ENCODE results near the gene RBM25. TPM values are rescaled to one million over a fixed set of nuclear protein-coding genes. Genes with fewer than 3 reads are reported as not detected.
"Not testable (repeated sequence)": the region's sequence is repeated elsewhere in the genome, so short reads cannot be mapped to it uniquely, and the experiment has no call there.

The RBM25 gene
- 100 to 1,000 TPM; 113 to 132 TPM for total RNA-seq
- polyA plus RNA-seq (ENCODE audit: insufficient read depth, low read depth, low replicate concordance): 30.6 TPM
- long read RNA-seq, donor 1, full-length matches to known transcripts: 21 of 26 reads
- long read RNA-seq, donor 1, partial matches to known transcripts: 5 of 26 reads
- long read RNA-seq, donor 1, other reads (novel, unspliced or antisense): 0 of 26 reads
- long read RNA-seq, donor 2, transcript RBM25-203 (9 exons, 2,470 nt): major isoform, 7 of 14 reads
- long read RNA-seq, donor 2, partial matches to known transcripts: 5 of 14 reads
- long read RNA-seq, donor 2, other reads (novel, unspliced or antisense): 0 of 14 reads

DNA sequence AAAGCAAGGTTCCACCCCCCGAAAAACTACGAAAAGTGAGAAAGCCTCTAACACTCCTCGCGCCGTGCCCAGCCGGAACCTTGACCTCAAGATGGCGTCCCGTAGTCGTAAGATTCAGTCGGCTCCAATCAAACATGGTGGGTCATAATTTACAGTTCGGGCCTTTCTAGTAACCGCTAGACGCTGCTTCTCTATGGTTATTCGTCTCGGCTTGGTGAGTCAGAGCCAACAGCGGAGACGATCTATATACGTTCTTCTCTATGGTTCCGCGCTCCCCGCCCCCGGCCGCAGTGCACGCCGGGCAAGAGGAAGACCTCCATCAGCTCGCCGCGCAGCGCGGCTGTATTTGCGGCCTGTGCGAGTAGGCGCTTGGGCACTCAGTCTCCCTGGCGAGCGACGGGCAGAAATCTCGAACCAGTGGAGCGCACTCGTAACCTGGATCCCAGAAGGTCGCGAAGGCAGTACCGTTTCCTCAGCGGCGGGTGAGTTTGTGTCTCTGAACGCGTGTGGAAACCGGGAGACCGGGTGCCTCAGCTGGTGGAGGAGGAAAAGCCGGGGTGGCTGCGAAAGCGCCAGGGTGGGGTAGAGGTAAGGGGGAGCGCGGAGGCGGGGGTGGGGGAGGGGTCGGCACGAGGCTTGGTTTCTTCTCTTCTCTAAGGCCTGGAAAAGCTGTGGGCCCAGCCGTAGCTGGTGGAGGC is at the start of gene RBM25:
Gene RBM25 (plus strand): TSS at position 311 of the 698 bp plus-strand sequence. CDS start 13,108 bp downstream, outside the sequence.
- 0 to 1% methylated on average over 14 to 44 of the region's 57 CpGs for WGBS, 2 donors
- peak; percentile 98 for DNase-seq
- Histone ChIP-seq H3K4me3 (peak within 1 kb of the TSS; percentile 77 to 98), H3K4me1 (peaks cover 25% of the 10 kb centered on the region), H3K36me3 (ENCODE audit: low read depth, missing control alignments) (no peaks in the 10 kb centered on the region), H3K9me3 (no peaks in the 10 kb centered on the region), H3K27ac (peak within 1 kb of the TSS; percentile 95 to 96), H3K27me3 (no peaks in the 10 kb centered on the region)
- TF ChIP-seq, protein P1, sequence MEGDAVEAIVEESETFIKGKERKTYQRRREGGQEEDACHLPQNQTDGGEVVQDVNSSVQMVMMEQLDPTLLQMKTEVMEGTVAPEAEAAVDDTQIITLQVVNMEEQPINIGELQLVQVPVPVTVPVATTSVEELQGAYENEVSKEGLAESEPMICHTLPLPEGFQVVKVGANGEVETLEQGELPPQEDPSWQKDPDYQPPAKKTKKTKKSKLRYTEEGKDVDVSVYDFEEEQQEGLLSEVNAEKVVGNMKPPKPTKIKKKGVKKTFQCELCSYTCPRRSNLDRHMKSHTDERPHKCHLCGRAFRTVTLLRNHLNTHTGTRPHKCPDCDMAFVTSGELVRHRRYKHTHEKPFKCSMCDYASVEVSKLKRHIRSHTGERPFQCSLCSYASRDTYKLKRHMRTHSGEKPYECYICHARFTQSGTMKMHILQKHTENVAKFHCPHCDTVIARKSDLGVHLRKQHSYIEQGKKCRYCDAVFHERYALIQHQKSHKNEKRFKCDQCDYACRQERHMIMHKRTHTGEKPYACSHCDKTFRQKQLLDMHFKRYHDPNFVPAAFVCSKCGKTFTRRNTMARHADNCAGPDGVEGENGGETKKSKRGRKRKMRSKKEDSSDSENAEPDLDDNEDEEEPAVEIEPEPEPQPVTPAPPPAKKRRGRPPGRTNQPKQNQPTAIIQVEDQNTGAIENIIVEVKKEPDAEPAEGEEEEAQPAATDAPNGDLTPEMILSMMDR (IDR thresholded peaks at IDR 0.05): peak in 1 of 3 experiments; percentile 6
- peak; percentile 84 for TF ChIP-seq POLR2A (IDR thresholded peaks at IDR 0.05)
- intact Hi-C loops (cut with DNase I; ENCODE audit: low total_unique reads): no loop called here

DNA sequence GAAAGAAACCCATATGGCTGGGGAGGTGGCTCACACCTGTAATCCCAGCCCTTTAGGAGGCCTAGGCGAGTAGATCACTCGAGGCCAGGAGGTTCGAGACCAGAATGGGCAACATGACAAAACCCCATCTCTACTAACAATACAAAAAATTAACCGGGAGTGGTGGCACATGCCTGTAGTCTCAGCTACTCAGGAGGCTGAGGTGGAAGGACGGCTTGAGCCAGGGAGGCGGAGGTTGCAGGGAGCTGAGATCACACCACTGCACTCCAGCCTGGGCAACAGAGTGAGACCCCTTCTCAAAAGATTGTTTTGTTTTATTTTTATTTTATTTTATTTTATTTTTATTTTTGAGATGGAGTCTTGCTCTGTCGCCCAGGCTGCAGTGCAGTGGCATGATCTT is 47.1 kb upstream of the RBM25 start:
- DNase-seq; H3K4me1 ChIP-seq; H3K27me3 ChIP-seq; intact Hi-C loops (cut with DNase I; ENCODE audit: low total_unique reads); H3K9me3 ChIP-seq; H3K4me3 ChIP-seq; H3K27ac ChIP-seq; H3K36me3 ChIP-seq (ENCODE audit: low read depth, missing control alignments): not testable (repeated sequence)
- WGBS, 2 donors: 94% methylated on average over 7 of the region's 7 CpGs

- intact Hi-C loops (cut with DNase I; ENCODE audit: low total_unique reads): no loop called here
- no peak for DNase-seq
- H3K4me1 ChIP-seq: no peaks in the 10 kb centered on the region
- TF ChIP-seq POLR2A (IDR thresholded peaks at IDR 0.05): no peak
- TF ChIP-seq, protein P1 (IDR thresholded peaks at IDR 0.05): no peak
- no peak overlapping the region for H3K4me3 ChIP-seq
- no peaks in the 10 kb centered on the region for H3K9me3 ChIP-seq
- no peaks in the 10 kb centered on the region for H3K27me3 ChIP-seq
- H3K36me3 ChIP-seq (ENCODE audit: low read depth, missing control alignments): no peaks in the 10 kb centered on the region
- 86 to 91% methylated on average over 2 of the region's 2 CpGs for WGBS, 2 donors
- no peak overlapping the region for H3K27ac ChIP-seq
Measured at GRCh38 chr14:73014105-73014504, 44.2 kb upstream of the RBM25 start.

- intact Hi-C loops (cut with DNase I; ENCODE audit: low total_unique reads); DNase-seq; H3K4me3 ChIP-seq; H3K36me3 ChIP-seq (ENCODE audit: low read depth, missing control alignments); H3K4me1 ChIP-seq; H3K27ac ChIP-seq; H3K27me3 ChIP-seq; H3K9me3 ChIP-seq: not testable (repeated sequence)
- 95 to 97% methylated on average over 14 of the region's 14 CpGs for WGBS, 2 donors
Measured at GRCh38 chr14:73015552-73015951, 42.8 kb upstream of the RBM25 start.

- DNase-seq; H3K27ac ChIP-seq; H3K36me3 ChIP-seq (ENCODE audit: low read depth, missing control alignments); H3K4me3 ChIP-seq; H3K27me3 ChIP-seq; intact Hi-C loops (cut with DNase I; ENCODE audit: low total_unique reads); H3K4me1 ChIP-seq; H3K9me3 ChIP-seq: not testable (repeated sequence)
- 91 to 94% methylated on average over 10 of the region's 10 CpGs for WGBS, 2 donors
Measured at GRCh38 chr14:73016011-73016410, 42.3 kb upstream of the RBM25 start.

DNA sequence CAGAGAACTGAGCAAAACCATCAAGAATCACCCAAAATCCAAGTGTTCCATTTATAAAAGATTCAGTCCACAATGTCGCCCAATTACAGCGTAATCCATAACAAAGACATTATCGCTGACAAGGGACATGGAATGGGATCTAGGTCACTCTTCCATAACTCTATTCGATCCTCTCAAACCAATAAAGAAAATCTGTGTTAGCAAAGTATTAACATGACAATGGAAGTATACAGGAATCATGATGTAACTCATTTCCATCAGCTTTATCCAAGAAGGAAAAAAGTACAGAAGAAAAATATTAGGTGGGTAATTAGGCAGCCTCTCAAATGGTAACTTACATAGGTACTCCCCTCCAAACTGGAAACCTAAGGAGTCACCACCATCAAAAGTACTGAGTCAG is 36.3 kb upstream of the RBM25 start:
- Histone ChIP-seq H3K36me3 (ENCODE audit: low read depth, missing control alignments) (no peaks in the 10 kb centered on the region), H3K4me1 (peaks cover 11% of the 10 kb centered on the region)

More for the DNA sequence above, 36.3 kb upstream of the RBM25 start:
- no peak for DNase-seq
- Histone ChIP-seq H3K27ac (no peak overlapping the region), H3K4me3 (no peak overlapping the region), H3K27me3 (no peaks in the 10 kb centered on the region), H3K9me3 (no peaks in the 10 kb centered on the region)
- intact Hi-C loops (cut with DNase I; ENCODE audit: low total_unique reads): no loop called here
- TF ChIP-seq POLR2A (IDR thresholded peaks at IDR 0.05): no peak
- TF ChIP-seq, protein P1 (IDR thresholded peaks at IDR 0.05): no peak
- 90 to 97% methylated on average over 4 of the region's 4 CpGs for WGBS, 2 donors

Measured in testis (tissue), 5 donors.